HG02571 (cell line): ENCODE data around the gene GCM1.

Experiments
- ATAC-seq: cut with Tn5 transposase; IDR thresholded peaks from one replicate; pipeline ENCODE4 v1.9.1; 2021; ENCODE audit warnings: mild to moderate bottlenecking, moderate library complexity; ENCODE audit not compliant: unreplicated experiment

Gene GCM1

GRCh38 chr6:53154071-53154470, 5.4 kb upstream of the GCM1 start:
- ATAC-seq = no peak

GRCh38 chr6:53152576-53152975, 3.9 kb upstream of the GCM1 start:
- no peak for ATAC-seq

- no peak for ATAC-seq
Measured at GRCh38 chr6:53151676-53152075, 3.0 kb upstream of the GCM1 start.

- no peak for ATAC-seq
Measured at GRCh38 chr6:53144802-53145201, 3.8 kb downstream of the GCM1 start.

- ATAC-seq = no peak
Measured at GRCh38 chr6:53143710-53144109, 4.9 kb downstream of the GCM1 start.

- no peak for ATAC-seq
Measured at GRCh38 chr6:53142810-53143209, 5.8 kb downstream of the GCM1 start.

GRCh38 chr6:53139841-53140413, 8.7 kb downstream of the GCM1 start:
- ATAC-seq = no peak

- no peak for ATAC-seq
Measured at GRCh38 chr6:53136000-53136609, 12.5 kb downstream of the GCM1 start.

GRCh38 chr6:53134601-53135235, 13.9 kb downstream of the GCM1 start:
- no peak for ATAC-seq

GRCh38 chr6:53133961-53134360, 14.7 kb downstream of the GCM1 start:
- ATAC-seq = no peak

- no peak for ATAC-seq
Measured at GRCh38 chr6:53130569-53131290, 17.9 kb downstream of the GCM1 start.

GRCh38 chr6:53128842-53129241, 19.8 kb downstream of the GCM1 start:
- no peak for ATAC-seq

GRCh38 chr6:53125276-53125675, 23.4 kb downstream of the GCM1 start:
- no peak for ATAC-seq

- no peak for ATAC-seq
Measured at GRCh38 chr6:53124131-53124800, 24.4 kb downstream of the GCM1 start.

GRCh38 chr6:53119772-53120409, 28.8 kb downstream of the GCM1 start:
- no peak for ATAC-seq

- ATAC-seq = no peak
Measured at GRCh38 chr6:53119349-53119748, 29.3 kb downstream of the GCM1 start.

- no peak for ATAC-seq
Measured at GRCh38 chr6:53115741-53116140, 32.9 kb downstream of the GCM1 start.

GRCh38 chr6:53115113-53115512, 33.5 kb downstream of the GCM1 start:
- ATAC-seq = no peak

- ATAC-seq = no peak
Measured at GRCh38 chr6:53113742-53114141, 34.9 kb downstream of the GCM1 start.

GRCh38 chr6:53112871-53113270, 35.8 kb downstream of the GCM1 start:
- no peak for ATAC-seq

GRCh38 chr6:53112404-53112803, 36.2 kb downstream of the GCM1 start:
- no peak for ATAC-seq
